Measurements from ENCODE around the gene TRNT1.

DNA sequence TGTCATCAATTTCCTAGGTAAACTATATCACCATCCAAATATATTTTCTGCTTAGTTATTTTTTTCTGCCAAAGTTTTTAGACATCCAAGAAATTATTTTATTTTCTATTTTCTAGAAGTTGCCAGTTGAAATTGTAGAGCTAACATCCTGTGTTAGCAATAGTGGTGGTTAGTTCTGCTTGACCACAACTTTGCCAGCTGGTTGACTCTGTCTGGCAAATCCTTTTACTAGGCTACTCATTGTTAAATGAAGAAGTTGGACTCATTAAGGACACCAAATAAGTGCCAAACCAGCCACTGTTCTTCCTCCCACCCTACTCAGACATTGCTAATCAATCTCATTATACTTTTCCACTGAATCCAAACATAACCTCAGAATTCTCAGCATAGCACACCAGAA lies 68.1 kb downstream of the TRNT1 start:
- TF ChIP-seq EP300 (IDR thresholded peaks at IDR 0.05; ENCODE audit: borderline replicate concordance) = no peak
- no peak for TF ChIP-seq MAX (IDR thresholded peaks at IDR 0.05)
- TF ChIP-seq, protein P1, sequence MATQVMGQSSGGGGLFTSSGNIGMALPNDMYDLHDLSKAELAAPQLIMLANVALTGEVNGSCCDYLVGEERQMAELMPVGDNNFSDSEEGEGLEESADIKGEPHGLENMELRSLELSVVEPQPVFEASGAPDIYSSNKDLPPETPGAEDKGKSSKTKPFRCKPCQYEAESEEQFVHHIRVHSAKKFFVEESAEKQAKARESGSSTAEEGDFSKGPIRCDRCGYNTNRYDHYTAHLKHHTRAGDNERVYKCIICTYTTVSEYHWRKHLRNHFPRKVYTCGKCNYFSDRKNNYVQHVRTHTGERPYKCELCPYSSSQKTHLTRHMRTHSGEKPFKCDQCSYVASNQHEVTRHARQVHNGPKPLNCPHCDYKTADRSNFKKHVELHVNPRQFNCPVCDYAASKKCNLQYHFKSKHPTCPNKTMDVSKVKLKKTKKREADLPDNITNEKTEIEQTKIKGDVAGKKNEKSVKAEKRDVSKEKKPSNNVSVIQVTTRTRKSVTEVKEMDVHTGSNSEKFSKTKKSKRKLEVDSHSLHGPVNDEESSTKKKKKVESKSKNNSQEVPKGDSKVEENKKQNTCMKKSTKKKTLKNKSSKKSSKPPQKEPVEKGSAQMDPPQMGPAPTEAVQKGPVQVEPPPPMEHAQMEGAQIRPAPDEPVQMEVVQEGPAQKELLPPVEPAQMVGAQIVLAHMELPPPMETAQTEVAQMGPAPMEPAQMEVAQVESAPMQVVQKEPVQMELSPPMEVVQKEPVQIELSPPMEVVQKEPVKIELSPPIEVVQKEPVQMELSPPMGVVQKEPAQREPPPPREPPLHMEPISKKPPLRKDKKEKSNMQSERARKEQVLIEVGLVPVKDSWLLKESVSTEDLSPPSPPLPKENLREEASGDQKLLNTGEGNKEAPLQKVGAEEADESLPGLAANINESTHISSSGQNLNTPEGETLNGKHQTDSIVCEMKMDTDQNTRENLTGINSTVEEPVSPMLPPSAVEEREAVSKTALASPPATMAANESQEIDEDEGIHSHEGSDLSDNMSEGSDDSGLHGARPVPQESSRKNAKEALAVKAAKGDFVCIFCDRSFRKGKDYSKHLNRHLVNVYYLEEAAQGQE (IDR thresholded peaks at IDR 0.05; ENCODE audit: low read depth) = no peak
- TF ChIP-seq YY1 (IDR thresholded peaks at IDR 0.05; ENCODE audit: low read depth) = no peak
- TF ChIP-seq EGR1 (IDR thresholded peaks at IDR 0.05) = no peak

Measured in Ishikawa (cell line).